ENCODE measurements around the gene GID4. TPM values are rescaled to one million over a fixed set of nuclear protein-coding genes. Genes with fewer than 3 reads are reported as not detected.
A peak's percentile ranks its signal among the peaks of the same experiment; 100 is the strongest.

GID4 gene
- total RNA-seq, 1 experiment from 2014 or later, result 11.4 TPM

- H3K27ac ChIP-seq (ENCODE audit: insufficient read length, low read depth, low read length), result no peak overlapping the region
- H4K5ac ChIP-seq (ENCODE audit: insufficient read length, low read depth, low read length), result no peak overlapping the region
- H3K23me2 ChIP-seq (ENCODE audit: insufficient read length, low read depth, low read length, poor library complexity, severe bottlenecking), result no peaks in the 10 kb centered on the region
- H3K9me3 Mint-ChIP-seq, result no peaks in the 10 kb centered on the region
- H2BK15ac ChIP-seq (ENCODE audit: low read depth, low read length), result no peak overlapping the region
- H4K91ac ChIP-seq (ENCODE audit: insufficient read length, low read depth, low read length), result no peak overlapping the region
- H3K4me1 ChIP-seq (ENCODE audit: insufficient read depth, low read length), result no peaks in the 10 kb centered on the region
- WGBS (ENCODE audit: extremely low coverage, insufficient read length, low lambda C conversion rate), result no CpG with 5 or more reads among the region's 3 CpGs
- H3K18ac ChIP-seq (ENCODE audit: insufficient read length, low read depth, low read length), result no peak overlapping the region
- H3K27me3 Mint-ChIP-seq (ENCODE audit: low read depth), result no peaks in the 10 kb centered on the region
- no peak overlapping the region for H2BK5ac ChIP-seq (ENCODE audit: insufficient read length, low read length)
- no peaks in the 10 kb centered on the region for H3K9me3 ChIP-seq (ENCODE audit: control insufficient read depth, low read depth, low read length)
- no peak overlapping the region for H3K9ac ChIP-seq (ENCODE audit: extremely low read depth, insufficient read length, low read length)
- H2BK20ac ChIP-seq (ENCODE audit: low read depth, low read length, poor library complexity, severe bottlenecking), result no peak overlapping the region
- H3K79me2 ChIP-seq (ENCODE audit: insufficient read depth, low read length), result no peaks in the 10 kb centered on the region
- no peak overlapping the region for H4K8ac ChIP-seq (replicated peaks; ENCODE audit: insufficient read length, low read depth, low read length)
- no peak overlapping the region for H3T11ph ChIP-seq (ENCODE audit: low read length)
- H3K4me3 Mint-ChIP-seq, result no peak overlapping the region
- H3K23ac ChIP-seq (ENCODE audit: insufficient read length, low read depth, low read length), result no peak overlapping the region
- H3K56ac ChIP-seq (ENCODE audit: insufficient read length, low read depth, low read length), result no peak overlapping the region
- no peak overlapping the region for H3K14ac ChIP-seq (ENCODE audit: insufficient read depth, low read length)
- no peaks in the 10 kb centered on the region for H3K27me3 ChIP-seq (ENCODE audit: insufficient read depth, low read length)
- H4K20me1 ChIP-seq (ENCODE audit: control insufficient read depth, insufficient read depth, insufficient read length), result no peaks in the 10 kb centered on the region
- H3K4me2 ChIP-seq (ENCODE audit: insufficient read depth, insufficient read length, low read length), result no peak overlapping the region
- no peak for DNase-seq
- no peaks in the 10 kb centered on the region for H3K79me1 ChIP-seq (ENCODE audit: insufficient read depth, low read depth, low read length, poor library complexity, severe bottlenecking)
- H3K27ac Mint-ChIP-seq, result no peak overlapping the region
- no peak overlapping the region for H2AFZ ChIP-seq (ENCODE audit: low read length)
- H2AK5ac ChIP-seq (ENCODE audit: insufficient read length, low read length), result no peak overlapping the region
- H2BK120ac ChIP-seq (ENCODE audit: low read depth, low read length, poor library complexity, severe bottlenecking), result no peak overlapping the region
- H2BK12ac ChIP-seq (ENCODE audit: insufficient read length, low read depth, low read length), result no peak overlapping the region
- no peak overlapping the region for H3K4ac ChIP-seq (ENCODE audit: low read depth, low read length)
- no peaks in the 10 kb centered on the region for H3K4me1 Mint-ChIP-seq
- H3K36me3 Mint-ChIP-seq (ENCODE audit: insufficient read depth in 1 of 3, low read depth in 3 of 3), result peaks cover 25 to 58% (median 46%) of the 10 kb centered on the region in 3 experiments; a peak in 6 of 7 replicates
- TF ChIP-seq CTCF (conservative IDR thresholded peaks at IDR 0.05), result 0 out of 3 replicates have a peak, but pooled peaks have one; percentile 16
Observed at GRCh38 chr17:18056214-18056613, 17.0 kb downstream of the GID4 start.
